Heart right ventricle (tissue), 16 donors: ENCODE results near the gene TBC1D2B. TPM values are rescaled to one million over a fixed set of nuclear protein-coding genes. Genes with fewer than 3 reads are reported as not detected.

Experiments used
- ATAC-seq, 8 donors: fragments of 200-7000 bp; cut with Tn5 transposase; one replicate each; pipeline ENCODE4 v1.9.1; 2020; ENCODE audit warnings: mild to moderate bottlenecking in 8 of 8, moderate library complexity in 8 of 8, moderate number of reproducible peaks in 1 of 8
- DNase-seq, 2 donors: peaks; one replicate each; pipeline ENCODE4 v3.0.0-alpha.2; 2020
- H3K27ac ChIP-seq, 10 donors: fragments of 200-600 bp; sonication (generic) in 2 of 10; one replicate each; pipeline versions ENCODE4 v1.5.0 to v1.8.0; 2020 to 2022; ENCODE audit warnings: mild to moderate bottlenecking in 3 of 10
- H3K27me3 ChIP-seq, 7 donors: fragments of 200-600 bp; one replicate each; pipeline ENCODE4 v1.8.0; 2021 to 2022; ENCODE audit warnings: mild to moderate bottlenecking in 2 of 7
- H3K36me3 ChIP-seq, 9 donors: fragments of 200-600 bp; sonication (generic) in 1 of 9; one replicate each; pipeline versions ENCODE4 v1.5.0 to v1.8.0; 2020 to 2022; ENCODE audit warnings: mild to moderate bottlenecking in 2 of 9
- H3K4me1 ChIP-seq, 9 donors: fragments of 200-600 bp; sonication (generic) in 1 of 9; one replicate each; pipeline versions ENCODE4 v1.5.0 to v1.8.0; 2020 to 2022; ENCODE audit warnings: mild to moderate bottlenecking in 4 of 9
- H3K4me3 ChIP-seq, 10 donors: fragments of 200-600 bp; sonication (generic) in 2 of 10; one replicate each; pipeline versions ENCODE4 v1.5.0 to v1.8.0; 2020 to 2022; ENCODE audit warnings: mild to moderate bottlenecking in 7 of 10, moderate library complexity in 2 of 10
- H3K9me3 ChIP-seq, 11 donors: fragments of 200-600 bp in 10 of 11; sonication (generic) in 2 of 11; one replicate each; pipeline versions ENCODE4 v1.5.0 to v1.8.0; 2013 to 2022; ENCODE audit warnings: mild to moderate bottlenecking in 2 of 11, control low read depth in 1 of 11, moderate library complexity in 1 of 11
- CTCF ChIP-seq, 9 donors: fragments of 200-600 bp; sonication (generic) in 2 of 9; IDR thresholded peaks; one replicate each; pipeline versions ENCODE4 v1.5.0 to v1.8.0; 2021 to 2022; ENCODE audit warnings: antibody characterized with exemption in 9 of 9, mild to moderate bottlenecking in 5 of 9, moderate library complexity in 1 of 9
- WGBS, 2 donors: extraction: QIAGEN DNeasy Blood & Tissue Kit; methylation state at CpG; one replicate each; pipeline ENCODE4 v1.1.7; 2013; ENCODE audit warnings: inconsistent platforms in 1 of 2; 5-methylcytosine and 5-hydroxymethylcytosine counted together
- intact Hi-C, 10 donors: fragments of 100-400 bp; cut with DNase I; formaldehyde crosslinking; loops; one replicate each; pipeline versions ENCODE4 v1.11.1 to v1.14.2; 2022
- long read RNA-seq, 3 donors: library from polyadenylated mRNA; unstranded; transcript quantifications; one replicate each; pipeline ENCODE4 v2.0.0, GENCODE V29; 2020 to 2021
- polyA plus RNA-seq, 2 donors: library from polyadenylated mRNA; stranded (reverse); fragments of 200-250 nt; gene quantifications; one replicate each; pipeline ENCODE4 v1.2.3, GENCODE V29; 2013
- total RNA-seq, 10 donors: library from RNA; stranded (reverse); fragmentation: NEBNext Ultra II Directional in 3 of 10; extraction: Animal tissue kit (Norgen Biotek cat#: 25700) in 3 of 10; gene quantifications; one replicate each; pipeline versions ENCODE4 v1.2.1 to v1.2.4, GENCODE V29; 2021 to 2023
- donor health status: Arrhythmogenic right ventricular cardiomyopathy.
- donor health status: ischemic (EF 13 %, LVEDD 7.1; RV severe dilation, severe dysfunction).
- donor health status: healthy with polysubstance abuse.
- donor health status: DM: no; HTN: yes; CAD: no.
- donor health status: DM: no; HTN: no; CAD: no.
- donor health status: ischemic (EF 25% LVEDD 6.9; RV normal size, moderate dysfunction).
- donor health status: ischemic (EF 25% LVEDD 5.7; RV mildly dilated, moderate dysfunction).
- donor health status: healthy.
- donor health status: DM: yes; HTN: yes; CAD: no.
- donor health status: Ischemic cardiomyopathy.
- donor health status: ischemic (EF 35%, LVEDD 5.7; RV mildly dilated, moderate dysfunction).
- donor health status: nonischemic (EF 11% LVEDD 7.7; RV severe dilation, severe dysfunction).
- donor health status: DM: yes; HTN: yes; CAD: no.
- donor health status: PGD.
- donor health status: ischemic (EF 29% LVEDD 5.4; RV normal size, mild dysfunction).
- donor health status: nonischemic (EF 23%, LVEDD 6.1; RV moderate dilation, normal function).

The TBC1D2B gene
- 10 to 100 TPM in 5 of 10 donors, 1 to 10 TPM in 5; 6.3 to 20.8 (median 10.0) TPM for total RNA-seq
- polyA plus RNA-seq = 1 to 10 TPM; 4.7 to 7.6 TPM
- long read RNA-seq, donor 1, full-length matches to known transcripts = 10 of 16 reads
- long read RNA-seq, donor 1, partial matches to known transcripts = 4 of 16 reads
- long read RNA-seq, donor 1, other reads (novel, unspliced or antisense) = 2 of 16 reads
- long read RNA-seq, donor 2, full-length matches to known transcripts = 14 of 18 reads
- long read RNA-seq, donor 2, partial matches to known transcripts = 3 of 18 reads
- long read RNA-seq, donor 2, other reads (novel, unspliced or antisense) = 1 of 18 reads
- long read RNA-seq, donor 3, full-length matches to known transcripts = 8 of 17 reads
- long read RNA-seq, donor 3, partial matches to known transcripts = 7 of 17 reads
- long read RNA-seq, donor 3, other reads (novel, unspliced or antisense) = 2 of 17 reads

- DNase-seq = peak in 1 of 2 donors; percentile 78
- peaks cover 7 to 63% (median 35%) of the 10 kb centered on the region in 9 donors for H3K4me1 ChIP-seq
Measured at GRCh38 chr15:78077053-78077870, at the start of gene TBC1D2B. Gene TBC1D2B (minus strand): TSS chr15:78077711. CDS start chr15:78077652, 59 bp downstream.

GRCh38 chr15:78125267-78125666 lies 47.8 kb upstream of the TBC1D2B start:
- ATAC-seq = no peak
- no peak for TF ChIP-seq CTCF (IDR thresholded peaks at IDR 0.05)
- Histone ChIP-seq H3K4me3 (no peak overlapping the region), H3K36me3 (no peaks in the 10 kb centered on the region), H3K27ac (no peak overlapping the region), H3K9me3 (no peaks in the 10 kb centered on the region), H3K27me3 (no peaks in the 10 kb centered on the region), H3K4me1 (no peaks in the 10 kb centered on the region)
- no peak for DNase-seq
- 79 to 86% methylated on average over 3 of the region's 3 CpGs for WGBS, 2 donors
- intact Hi-C loops = loop anchor here in 3 of 10 donors (5.0 kb wide), 3 partner anchors 57 to 117 kb away; no protein-coding TSS in a partner anchor

More at GRCh38 chr15:78077053-78077870, at the start of gene TBC1D2B:
- H3K27me3 ChIP-seq = no peaks in the 10 kb centered on the region
- H3K36me3 ChIP-seq = no peaks in the 10 kb centered on the region
- peak within 1 kb of the TSS; percentile 59 to 96 (median 88) for H3K27ac ChIP-seq
- TF ChIP-seq CTCF (IDR thresholded peaks at IDR 0.05) = no peak
- ATAC-seq = peak; percentile 43 to 79 (median 70)
- H3K4me3 ChIP-seq = peak within 1 kb of the TSS; percentile 54 to 97 (median 83)
- H3K9me3 ChIP-seq = no peaks in the 10 kb centered on the region
- 1 to 2% methylated on average over 49 to 104 of the region's 104 CpGs for whole genome bisulfite sequencing, 2 donors
- intact Hi-C loops = loop anchor here in 5 of 10 donors (2.0 to 10.0 kb wide), 6 partner anchors 28 to 72 kb away; no protein-coding TSS in a partner anchor

- Histone ChIP-seq H3K4me1 (no peaks in the 10 kb centered on the region), H3K36me3 (no peaks in the 10 kb centered on the region), H3K27ac (no peak overlapping the region), H3K9me3 (no peaks in the 10 kb centered on the region), H3K27me3 (no peaks in the 10 kb centered on the region), H3K4me3 (no peak overlapping the region)
- WGBS, 2 donors = 76 to 88% methylated on average over 5 of the region's 5 CpGs
- ATAC-seq (no peak), DNase-seq (no peak)
- intact Hi-C loops = no loop called here
- no peak for TF ChIP-seq CTCF (IDR thresholded peaks at IDR 0.05)
Measured at GRCh38 chr15:78120523-78120922, 43.0 kb upstream of the TBC1D2B start.

- intact Hi-C loops = loop anchor here (2.0 to 10.0 kb wide), 10 partner anchors 70 to 312 kb away; no protein-coding TSS in a partner anchor
- ATAC-seq (no peak), DNase-seq (no peak)
- WGBS, 2 donors = 65 to 69% methylated on average over 3 of the region's 3 CpGs
- TF ChIP-seq CTCF (IDR thresholded peaks at IDR 0.05) = no peak
- H3K27ac ChIP-seq = no peak overlapping the region
- H3K9me3 ChIP-seq = no peaks in the 10 kb centered on the region
- H3K36me3 ChIP-seq = no peaks in the 10 kb centered on the region
- no peaks in the 10 kb centered on the region for H3K27me3 ChIP-seq
- peaks cover 0 to 9% (median 0%) of the 10 kb centered on the region in 9 donors for H3K4me1 ChIP-seq
- H3K4me3 ChIP-seq = no peak overlapping the region
Measured at GRCh38 chr15:78112551-78112950, 35.0 kb upstream of the TBC1D2B start.
